Memory B cell (primary cell): ENCODE data around the gene RASA4B.
"Not testable (repeated sequence)": the region's sequence is repeated elsewhere in the genome, so short reads cannot be mapped to it uniquely, and the experiment has no call there.

Experiments
- ATAC-seq: fragments of 150-1000 bp; cut with Tn5 transposase; 2 replicates; pipeline ENCODE4 v1.10.0; 2021; ENCODE audit warnings: low read depth, mild to moderate bottlenecking, moderate library complexity
- DNase-seq, 2 donors: peaks; one replicate each; pipeline ENCODE4 v3.0.0; 2022; ENCODE audit warnings: low spot score in 2 of 2
- H3K27ac Mint-ChIP-seq: one replicate; pipeline ENCODE4 v1.8.0; 2022; ENCODE audit warnings: mild to moderate bottlenecking, moderate library complexity, mixed read lengths
- H3K27me3 Mint-ChIP-seq: one replicate; pipeline ENCODE4 v1.8.0; 2022; ENCODE audit warnings: mixed read lengths
- H3K36me3 Mint-ChIP-seq: one replicate; pipeline ENCODE4 v1.8.0; 2022; ENCODE audit warnings: mild to moderate bottlenecking, mixed read lengths
- H3K4me1 Mint-ChIP-seq: one replicate; pipeline ENCODE4 v1.8.0; 2022; ENCODE audit warnings: mixed read lengths
- H3K4me3 Mint-ChIP-seq: one replicate; pipeline ENCODE4 v1.8.0; 2022; ENCODE audit warnings: mild to moderate bottlenecking, moderate library complexity, mixed read lengths
- H3K9me3 Mint-ChIP-seq: one replicate; pipeline ENCODE4 v1.8.0; 2022; ENCODE audit warnings: mixed read lengths

RASA4B gene

GRCh38 chr7:102517550-102518147, at the start of gene RASA4B:
TSS of gene RASA4B (minus strand) at chr7:102517777. CDS start at chr7:102517710, 67 bp downstream.
- H3K27me3 Mint-ChIP-seq, H3K27ac Mint-ChIP-seq, H3K9me3 Mint-ChIP-seq, H3K36me3 Mint-ChIP-seq, H3K4me1 Mint-ChIP-seq, DNase-seq: not testable (repeated sequence)
- H3K4me3 Mint-ChIP-seq = peak within 1 kb of the TSS; percentile 55
- ATAC-seq = peak; percentile 86

- not testable (repeated sequence) for ATAC-seq, DNase-seq, H3K4me3 Mint-ChIP-seq, H3K36me3 Mint-ChIP-seq, H3K27me3 Mint-ChIP-seq, H3K27ac Mint-ChIP-seq, H3K9me3 Mint-ChIP-seq, H3K4me1 Mint-ChIP-seq
These were observed 33.3 kb upstream of the RASA4B start, which contains the start of gene SPDYE2 for GRCh38 chr7:102550808-102551422. TSS of gene SPDYE2 (plus strand) at chr7:102551226. CDS start at chr7:102553256, 2,030 bp downstream.

- not testable (repeated sequence) for H3K27me3 Mint-ChIP-seq, H3K27ac Mint-ChIP-seq, H3K36me3 Mint-ChIP-seq, H3K4me3 Mint-ChIP-seq, H3K9me3 Mint-ChIP-seq, DNase-seq, H3K4me1 Mint-ChIP-seq
- peak; percentile 97 for ATAC-seq
These were observed 28.8 kb upstream of the RASA4B start for GRCh38 chr7:102546353-102546752.

GRCh38 chr7:102545288-102545687, 27.7 kb upstream of the RASA4B start:
- not testable (repeated sequence) for DNase-seq, ATAC-seq, H3K27me3 Mint-ChIP-seq, H3K4me1 Mint-ChIP-seq, H3K4me3 Mint-ChIP-seq, H3K27ac Mint-ChIP-seq, H3K9me3 Mint-ChIP-seq, H3K36me3 Mint-ChIP-seq

GRCh38 chr7:102544372-102544771, 26.8 kb upstream of the RASA4B start:
- not testable (repeated sequence) for DNase-seq, H3K27ac Mint-ChIP-seq, H3K27me3 Mint-ChIP-seq, H3K9me3 Mint-ChIP-seq, ATAC-seq, H3K4me3 Mint-ChIP-seq, H3K4me1 Mint-ChIP-seq, H3K36me3 Mint-ChIP-seq

GRCh38 chr7:102543596-102543995, 26.0 kb upstream of the RASA4B start, which contains the start of gene UPK3BL2:
TSS of gene UPK3BL2 (minus strand) at chr7:102543696. CDS start at chr7:102543636, 60 bp downstream.
- not testable (repeated sequence) for H3K9me3 Mint-ChIP-seq, H3K4me1 Mint-ChIP-seq, H3K4me3 Mint-ChIP-seq, H3K27me3 Mint-ChIP-seq, ATAC-seq, H3K27ac Mint-ChIP-seq, H3K36me3 Mint-ChIP-seq, DNase-seq

- H3K9me3 Mint-ChIP-seq, H3K4me3 Mint-ChIP-seq, ATAC-seq, H3K27ac Mint-ChIP-seq, DNase-seq, H3K36me3 Mint-ChIP-seq, H3K4me1 Mint-ChIP-seq, H3K27me3 Mint-ChIP-seq: not testable (repeated sequence)
These were observed 25.2 kb upstream of the RASA4B start for GRCh38 chr7:102542771-102543170.

GRCh38 chr7:102542083-102542482, 24.5 kb upstream of the RASA4B start:
- ATAC-seq, H3K9me3 Mint-ChIP-seq, H3K27me3 Mint-ChIP-seq, DNase-seq, H3K4me3 Mint-ChIP-seq, H3K36me3 Mint-ChIP-seq, H3K27ac Mint-ChIP-seq, H3K4me1 Mint-ChIP-seq: not testable (repeated sequence)

GRCh38 chr7:102540604-102541003, 23.0 kb upstream of the RASA4B start:
- H3K4me1 Mint-ChIP-seq, H3K9me3 Mint-ChIP-seq, ATAC-seq, H3K4me3 Mint-ChIP-seq, H3K36me3 Mint-ChIP-seq, DNase-seq, H3K27me3 Mint-ChIP-seq, H3K27ac Mint-ChIP-seq: not testable (repeated sequence)

- not testable (repeated sequence) for DNase-seq, H3K9me3 Mint-ChIP-seq, H3K27me3 Mint-ChIP-seq, H3K36me3 Mint-ChIP-seq, H3K4me1 Mint-ChIP-seq, H3K27ac Mint-ChIP-seq, H3K4me3 Mint-ChIP-seq, ATAC-seq
These were observed 17.6 kb upstream of the RASA4B start for GRCh38 chr7:102535062-102535615.

- not testable (repeated sequence) for H3K27me3 Mint-ChIP-seq, H3K4me1 Mint-ChIP-seq, H3K27ac Mint-ChIP-seq, H3K9me3 Mint-ChIP-seq, H3K36me3 Mint-ChIP-seq, H3K4me3 Mint-ChIP-seq, ATAC-seq, DNase-seq
These were observed 14.6 kb upstream of the RASA4B start for GRCh38 chr7:102532127-102532526.

GRCh38 chr7:102531583-102531982, 14.0 kb upstream of the RASA4B start:
- not testable (repeated sequence) for H3K36me3 Mint-ChIP-seq, H3K4me1 Mint-ChIP-seq, H3K9me3 Mint-ChIP-seq, ATAC-seq, H3K27ac Mint-ChIP-seq, H3K27me3 Mint-ChIP-seq, H3K4me3 Mint-ChIP-seq, DNase-seq

- not testable (repeated sequence) for H3K27me3 Mint-ChIP-seq, H3K27ac Mint-ChIP-seq, H3K4me1 Mint-ChIP-seq, H3K36me3 Mint-ChIP-seq, DNase-seq, H3K4me3 Mint-ChIP-seq, ATAC-seq, H3K9me3 Mint-ChIP-seq
These were observed 10.5 kb upstream of the RASA4B start for GRCh38 chr7:102527822-102528793.

- not testable (repeated sequence) for H3K9me3 Mint-ChIP-seq, ATAC-seq, H3K36me3 Mint-ChIP-seq, H3K4me1 Mint-ChIP-seq, DNase-seq, H3K27me3 Mint-ChIP-seq, H3K4me3 Mint-ChIP-seq, H3K27ac Mint-ChIP-seq
These were observed 9.6 kb upstream of the RASA4B start for GRCh38 chr7:102527182-102527581.
